ENCODE data around the gene RASA3. TPM values are rescaled to one million over a fixed set of nuclear protein-coding genes. Genes with fewer than 3 reads are reported as not detected.
"Not testable (repeated sequence)": the region's sequence is repeated elsewhere in the genome, so short reads cannot be mapped to it uniquely, and the experiment has no call there.

RASA3 gene
- total RNA-seq, 4 donors from 2014 or later: 29.5 to 38.1 (median 34.6) TPM

- H3K9me3 ChIP-seq: no peaks in the 10 kb centered on the region
- H3K27ac ChIP-seq (replicated peaks in 1 of 4): no peak overlapping the region
- intact Hi-C loops (cut with DNase I): no loop called here
- no peak for TF ChIP-seq POLR2A (IDR thresholded peaks at IDR 0.05; ENCODE audit: low read depth)
- TF ChIP-seq CTCF (IDR thresholded peaks at IDR 0.05): no peak
- TF ChIP-seq EP300 (IDR thresholded peaks at IDR 0.05): no peak
- TF ChIP-seq POLR2AphosphoS5 (IDR thresholded peaks at IDR 0.05): no peak
- H3K36me3 ChIP-seq: no peaks in the 10 kb centered on the region
- no peak overlapping the region for H3K4me3 ChIP-seq
- H3K27me3 ChIP-seq: no peaks in the 10 kb centered on the region
- H3K4me1 ChIP-seq: peaks cover 21 to 73% (median 67%) of the 10 kb centered on the region in 4 donors
- 94% methylated on average over 9 of the region's 9 CpGs for WGBS
- DNase-seq (ENCODE audit: extremely low spot score): no peak
These were observed 25.9 kb downstream of the RASA3 start for GRCh38 chr13:114106526-114106925.

- TF ChIP-seq POLR2AphosphoS5 (IDR thresholded peaks at IDR 0.05) (peak; percentile 52 to 62), EP300 (IDR thresholded peaks at IDR 0.05) (no peak)
These were observed 26.8 kb downstream of the RASA3 start for GRCh38 chr13:114105521-114106225.

GRCh38 chr13:114104655-114105520, 27.5 kb downstream of the RASA3 start:
- TF ChIP-seq POLR2AphosphoS5 (IDR thresholded peaks at IDR 0.05) (no peak), CTCF (IDR thresholded peaks at IDR 0.05) (no peak), POLR2A (IDR thresholded peaks at IDR 0.05; ENCODE audit: low read depth) (no peak), EP300 (IDR thresholded peaks at IDR 0.05) (no peak)
- Histone ChIP-seq H3K27ac (replicated peaks in 1 of 4) (peak overlapping the region; percentile 69 to 77 (median 72)), H3K4me1 (peaks cover 25 to 79% (median 72%) of the 10 kb centered on the region in 4 donors), H3K27me3 (no peaks in the 10 kb centered on the region), H3K9me3 (no peaks in the 10 kb centered on the region), H3K36me3 (no peaks in the 10 kb centered on the region), H3K4me3 (no peak overlapping the region)
- intact Hi-C loops (cut with DNase I): loop anchor here (5.0 kb wide), 1 partner anchor 38 kb away; no protein-coding TSS in a partner anchor
- 84% methylated on average over 23 of the region's 24 CpGs for WGBS
- DNase-seq (ENCODE audit: extremely low spot score): no peak

More at GRCh38 chr13:114105521-114106225, 26.8 kb downstream of the RASA3 start:
- H3K27ac ChIP-seq (replicated peaks in 1 of 4): peak overlapping the region; percentile 69 to 77 (median 72)
- peaks cover 30 to 79% (median 72%) of the 10 kb centered on the region in 4 donors for H3K4me1 ChIP-seq
- DNase-seq (ENCODE audit: extremely low spot score): no peak
- H3K9me3 ChIP-seq: no peaks in the 10 kb centered on the region
- H3K27me3 ChIP-seq: no peaks in the 10 kb centered on the region
- no peaks in the 10 kb centered on the region for H3K36me3 ChIP-seq
- 64% methylated on average over 28 of the region's 30 CpGs for WGBS
- no peak overlapping the region for H3K4me3 ChIP-seq
- intact Hi-C loops (cut with DNase I): no loop called here

- no peak for DNase-seq (ENCODE audit: extremely low spot score)
- peaks cover 26 to 76% (median 68%) of the 10 kb centered on the region in 4 donors for H3K4me1 ChIP-seq
- H3K9me3 ChIP-seq: no peaks in the 10 kb centered on the region
- WGBS: 90% methylated on average over 14 of the region's 62 CpGs
- H3K27ac ChIP-seq (replicated peaks in 1 of 4): peak overlapping the region in 2 of 4 donors; percentile 72 to 77
- no peaks in the 10 kb centered on the region for H3K36me3 ChIP-seq
- no peaks in the 10 kb centered on the region for H3K27me3 ChIP-seq
- H3K4me3 ChIP-seq: no peak overlapping the region
- TF ChIP-seq POLR2A (IDR thresholded peaks at IDR 0.05; ENCODE audit: low read depth) (no peak), CTCF (IDR thresholded peaks at IDR 0.05) (no peak), POLR2AphosphoS5 (IDR thresholded peaks at IDR 0.05) (no peak), EP300 (IDR thresholded peaks at IDR 0.05) (no peak)
- intact Hi-C loops (cut with DNase I): loop anchor here (5.0 kb wide), 1 partner anchor 37 kb away; no protein-coding TSS in a partner anchor
These were observed 28.4 kb downstream of the RASA3 start for GRCh38 chr13:114103801-114104654.

GRCh38 chr13:114103289-114103621, 29.2 kb downstream of the RASA3 start:
- not testable (repeated sequence) for DNase-seq (ENCODE audit: extremely low spot score); H3K9me3 ChIP-seq; H3K27me3 ChIP-seq; H3K4me3 ChIP-seq; H3K36me3 ChIP-seq
- H3K4me1 ChIP-seq: peaks cover 27 to 76% (median 69%) of the 10 kb centered on the region in 4 donors
- 97% methylated on average over 12 of the region's 20 CpGs for WGBS
- intact Hi-C loops (cut with DNase I): loop anchor here (5.0 kb wide), 1 partner anchor 36 kb away; no protein-coding TSS in a partner anchor
- peak overlapping the region in 1 of 4 donors; percentile 81 for H3K27ac ChIP-seq (replicated peaks in 1 of 4)

Data from esophagus muscularis mucosa (tissue), 4 donors.